ENCODE measurements around the gene ZFHX3. TPM values are rescaled to one million over a fixed set of nuclear protein-coding genes. Genes with fewer than 3 reads are reported as not detected.

Gene ZFHX3
- total and polyA plus RNA-seq, 9 of the 15 experiments (the other 6 are each of a cell fraction or from before 2014, with no cell fraction given): 0.01 to 0.23 (median 0.06) TPM; not detected in 4

GRCh38 chr16:72814226-72814625, 233.7 kb downstream of the ZFHX3 start (continued):
- TF ChIP-seq TCFL5 (CRISPR knock-in tag; conservative IDR thresholded peaks at IDR 0.05) (no peak), CHD7 (IDR thresholded peaks at IDR 0.05; ENCODE audit: low read depth, low read length) (no peak)
- TF ChIP-seq, protein P1, sequence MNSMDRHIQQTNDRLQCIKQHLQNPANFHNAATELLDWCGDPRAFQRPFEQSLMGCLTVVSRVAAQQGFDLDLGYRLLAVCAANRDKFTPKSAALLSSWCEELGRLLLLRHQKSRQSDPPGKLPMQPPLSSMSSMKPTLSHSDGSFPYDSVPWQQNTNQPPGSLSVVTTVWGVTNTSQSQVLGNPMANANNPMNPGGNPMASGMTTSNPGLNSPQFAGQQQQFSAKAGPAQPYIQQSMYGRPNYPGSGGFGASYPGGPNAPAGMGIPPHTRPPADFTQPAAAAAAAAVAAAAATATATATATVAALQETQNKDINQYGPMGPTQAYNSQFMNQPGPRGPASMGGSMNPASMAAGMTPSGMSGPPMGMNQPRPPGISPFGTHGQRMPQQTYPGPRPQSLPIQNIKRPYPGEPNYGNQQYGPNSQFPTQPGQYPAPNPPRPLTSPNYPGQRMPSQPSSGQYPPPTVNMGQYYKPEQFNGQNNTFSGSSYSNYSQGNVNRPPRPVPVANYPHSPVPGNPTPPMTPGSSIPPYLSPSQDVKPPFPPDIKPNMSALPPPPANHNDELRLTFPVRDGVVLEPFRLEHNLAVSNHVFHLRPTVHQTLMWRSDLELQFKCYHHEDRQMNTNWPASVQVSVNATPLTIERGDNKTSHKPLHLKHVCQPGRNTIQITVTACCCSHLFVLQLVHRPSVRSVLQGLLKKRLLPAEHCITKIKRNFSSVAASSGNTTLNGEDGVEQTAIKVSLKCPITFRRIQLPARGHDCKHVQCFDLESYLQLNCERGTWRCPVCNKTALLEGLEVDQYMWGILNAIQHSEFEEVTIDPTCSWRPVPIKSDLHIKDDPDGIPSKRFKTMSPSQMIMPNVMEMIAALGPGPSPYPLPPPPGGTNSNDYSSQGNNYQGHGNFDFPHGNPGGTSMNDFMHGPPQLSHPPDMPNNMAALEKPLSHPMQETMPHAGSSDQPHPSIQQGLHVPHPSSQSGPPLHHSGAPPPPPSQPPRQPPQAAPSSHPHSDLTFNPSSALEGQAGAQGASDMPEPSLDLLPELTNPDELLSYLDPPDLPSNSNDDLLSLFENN (IDR thresholded peaks at IDR 0.05; ENCODE audit: low read depth in 2 of 2, low read length in 2 of 2): no peak

Measured in K562 (cell line).